Spinal cord (tissue), 10 donors: ENCODE data around the gene CCDC74B. TPM values are rescaled to one million over a fixed set of nuclear protein-coding genes. Genes with fewer than 3 reads are reported as not detected.
"Not testable (repeated sequence)": the region's sequence is repeated elsewhere in the genome, so short reads cannot be mapped to it uniquely, and the experiment has no call there.

ENCODE experiments used
- DNase-seq, 6 donors: peaks; one replicate each; pipeline versions ENCODE4 v3.0.0 to v3.0.0-alpha.2; 2013 to 2015; ENCODE audit warnings: low spot score in 6 of 6, low read depth in 4 of 6
- H3K27ac ChIP-seq: one replicate; pipeline ENCODE4 v1.5.1; 2013; ENCODE audit warnings: low read depth, low read length, control low read depth
- H3K27me3 ChIP-seq: one replicate; pipeline ENCODE4 v1.6.1; 2013; ENCODE audit warnings: low read length; ENCODE audit not compliant: control insufficient read depth, insufficient read depth
- H3K36me3 ChIP-seq: one replicate; pipeline ENCODE4 v1.6.1; 2013; ENCODE audit warnings: low read length; ENCODE audit not compliant: control insufficient read depth, insufficient read depth
- H3K4me1 ChIP-seq: one replicate; pipeline ENCODE4 v1.6.1; 2013; ENCODE audit warnings: low read length; ENCODE audit not compliant: control insufficient read depth, insufficient read depth
- H3K4me3 ChIP-seq: one replicate; pipeline ENCODE4 v1.5.1; 2013; ENCODE audit warnings: low read depth, low read length, control low read depth
- H3K9me3 ChIP-seq: one replicate; pipeline ENCODE4 v1.6.1; 2013; ENCODE audit warnings: low read length; ENCODE audit not compliant: control insufficient read depth, insufficient read depth
- WGBS: methylation state at CpG from one replicate; pipeline ENCODE4 v1.1.5; 2013; ENCODE audit warnings: missing lambda C conversion rate; ENCODE audit not compliant: insufficient coverage; 5-methylcytosine and 5-hydroxymethylcytosine counted together
- polyA plus RNA-seq, 2 donors: library from polyadenylated mRNA; unstranded; fragments of 120-200 nt; gene quantifications; one replicate each; pipeline ENCODE4 v1.2.1, GENCODE V29; 2013; ENCODE audit not compliant: insufficient read length in 2 of 2
- total RNA-seq, 2 donors: library from RNA; depleted of rRNA in 1 of 2; stranded (reverse); fragments of 120-200 nt in 1 of 2; fragments of >200 nt in 1 of 2; gene quantifications; one replicate each; pipeline versions ENCODE4 v1.2.3 to v1.2.4, GENCODE V29; 2013 to 2014
- donor health status: healthy.

Gene CCDC74B
- total and polyA plus RNA-seq, 4 donors, result 6.4 to 23.8 (median 18.9) TPM

- H3K36me3 ChIP-seq, result peaks cover 91% of the 10 kb centered on the region
- not testable (repeated sequence) for DNase-seq, H3K4me3 ChIP-seq, H3K27ac ChIP-seq, H3K4me1 ChIP-seq, H3K9me3 ChIP-seq, H3K27me3 ChIP-seq
- WGBS, result 86% methylated on average over 8 of the region's 13 CpGs
These were observed 13.1 kb upstream of the CCDC74B start for GRCh38 chr2:130157825-130158514.

- not testable (repeated sequence) for H3K27me3 ChIP-seq, H3K4me3 ChIP-seq, H3K9me3 ChIP-seq, H3K4me1 ChIP-seq, H3K27ac ChIP-seq, DNase-seq
- 87% methylated on average over 10 of the region's 12 CpGs for WGBS
- H3K36me3 ChIP-seq, result peaks cover 92% of the 10 kb centered on the region
These were observed 12.4 kb upstream of the CCDC74B start for GRCh38 chr2:130157354-130157753.

GRCh38 chr2:130156624-130157004 is 11.7 kb upstream of the CCDC74B start:
- H3K4me3 ChIP-seq, result no peak overlapping the region
- H3K9me3 ChIP-seq, result no peaks in the 10 kb centered on the region
- no peaks in the 10 kb centered on the region for H3K27me3 ChIP-seq
- 94% methylated on average over 8 of the region's 9 CpGs for WGBS
- no peak overlapping the region for H3K27ac ChIP-seq
- H3K4me1 ChIP-seq, result no peaks in the 10 kb centered on the region
- DNase-seq, result no peak
- peaks cover 94% of the 10 kb centered on the region for H3K36me3 ChIP-seq

- 20% methylated on average over 4 of the region's 16 CpGs for WGBS
- peaks cover 91% of the 10 kb centered on the region for H3K36me3 ChIP-seq
- peak in 2 of 6 donors; percentile 49 to 55 for DNase-seq
These were observed 11.2 kb upstream of the CCDC74B start for GRCh38 chr2:130155956-130156623.

GRCh38 chr2:130154773-130155765 is 10.2 kb upstream of the CCDC74B start:
- no peaks in the 10 kb centered on the region for H3K27me3 ChIP-seq
- no peak overlapping the region for H3K4me3 ChIP-seq
- 98% methylated on average over 26 of the region's 29 CpGs for WGBS
- DNase-seq, result no peak
- peaks cover 91% of the 10 kb centered on the region for H3K36me3 ChIP-seq
- H3K9me3 ChIP-seq, result no peaks in the 10 kb centered on the region
- H3K4me1 ChIP-seq, result no peaks in the 10 kb centered on the region
- H3K27ac ChIP-seq, result no peak overlapping the region

More at GRCh38 chr2:130155956-130156623, 11.2 kb upstream of the CCDC74B start:
- H3K27ac ChIP-seq, H3K9me3 ChIP-seq, H3K4me3 ChIP-seq, H3K27me3 ChIP-seq, H3K4me1 ChIP-seq: not testable (repeated sequence)

GRCh38 chr2:130154423-130154770 is 9.5 kb upstream of the CCDC74B start:
- H3K27ac ChIP-seq, H3K4me1 ChIP-seq, H3K27me3 ChIP-seq, DNase-seq, H3K9me3 ChIP-seq, H3K4me3 ChIP-seq: not testable (repeated sequence)
- H3K36me3 ChIP-seq, result peaks cover 84% of the 10 kb centered on the region
- WGBS, result 93% methylated on average over 3 of the region's 8 CpGs

- not testable (repeated sequence) for H3K27me3 ChIP-seq, DNase-seq, H3K4me1 ChIP-seq, H3K9me3 ChIP-seq, H3K4me3 ChIP-seq, H3K27ac ChIP-seq
- 92% methylated on average over 11 of the region's 23 CpGs for WGBS
- H3K36me3 ChIP-seq, result peaks cover 79% of the 10 kb centered on the region
These were observed 9.0 kb upstream of the CCDC74B start for GRCh38 chr2:130153721-130154422.

GRCh38 chr2:130152816-130153595 is 8.1 kb upstream of the CCDC74B start:
- DNase-seq, result no peak
- peaks cover 71% of the 10 kb centered on the region for H3K36me3 ChIP-seq
- no peaks in the 10 kb centered on the region for H3K4me1 ChIP-seq
- 91% methylated on average over 18 of the region's 25 CpGs for WGBS
- H3K27me3 ChIP-seq, result no peaks in the 10 kb centered on the region
- no peak overlapping the region for H3K27ac ChIP-seq
- no peaks in the 10 kb centered on the region for H3K9me3 ChIP-seq
- H3K4me3 ChIP-seq, result no peak overlapping the region
